ENCODE results near the gene GRID1. TPM values are rescaled to one million over a fixed set of nuclear protein-coding genes. Genes with fewer than 3 reads are reported as not detected.

Gene GRID1
- total RNA-seq, 2 donors from 2014 or later = 0.37 to 0.67 TPM

GRCh38 chr10:85857305-85857704 is 509.3 kb downstream of the GRID1 start:
- no peak for TF ChIP-seq CTCF (IDR thresholded peaks at IDR 0.05)
- no peaks in the 10 kb centered on the region for H3K4me1 ChIP-seq
- no peak for DNase-seq (ENCODE audit: low spot score)
- no peaks in the 10 kb centered on the region for H3K36me3 ChIP-seq
- no peak overlapping the region for H3K4me3 ChIP-seq
- H3K9me3 ChIP-seq = no peaks in the 10 kb centered on the region
- no peak overlapping the region for H3K27ac ChIP-seq
- no peaks in the 10 kb centered on the region for H3K27me3 ChIP-seq

GRCh38 chr10:85851934-85852333 is 514.7 kb downstream of the GRID1 start:
- H3K36me3 ChIP-seq = no peaks in the 10 kb centered on the region
- DNase-seq (ENCODE audit: low spot score) = no peak
- no peak for TF ChIP-seq CTCF (IDR thresholded peaks at IDR 0.05)
- H3K27ac ChIP-seq = no peak overlapping the region
- H3K4me1 ChIP-seq = no peaks in the 10 kb centered on the region
- H3K4me3 ChIP-seq = no peak overlapping the region
- peaks cover 0 to 7% of the 10 kb centered on the region in 2 donors for H3K9me3 ChIP-seq
- no peaks in the 10 kb centered on the region for H3K27me3 ChIP-seq

- DNase-seq (ENCODE audit: low spot score) = no peak
- Histone ChIP-seq H3K4me3 (no peak overlapping the region), H3K4me1 (no peaks in the 10 kb centered on the region), H3K36me3 (no peaks in the 10 kb centered on the region), H3K27me3 (no peaks in the 10 kb centered on the region), H3K27ac (no peak overlapping the region), H3K9me3 (peaks cover 0 to 7% of the 10 kb centered on the region in 2 donors)
- no peak for TF ChIP-seq CTCF (IDR thresholded peaks at IDR 0.05)
Measured at GRCh38 chr10:85851325-85851724, 515.3 kb downstream of the GRID1 start.

GRCh38 chr10:85850736-85851135 is 515.9 kb downstream of the GRID1 start:
- H3K4me1 ChIP-seq = no peaks in the 10 kb centered on the region
- H3K27me3 ChIP-seq = no peaks in the 10 kb centered on the region
- DNase-seq (ENCODE audit: low spot score) = no peak
- peaks cover 0 to 7% of the 10 kb centered on the region in 2 donors for H3K9me3 ChIP-seq
- no peak overlapping the region for H3K27ac ChIP-seq
- TF ChIP-seq CTCF (IDR thresholded peaks at IDR 0.05) = no peak
- no peak overlapping the region for H3K4me3 ChIP-seq
- H3K36me3 ChIP-seq = no peaks in the 10 kb centered on the region

GRCh38 chr10:85849315-85849714 is 517.3 kb downstream of the GRID1 start:
- no peak for TF ChIP-seq CTCF (IDR thresholded peaks at IDR 0.05)
- Histone ChIP-seq H3K4me3 (no peak overlapping the region), H3K36me3 (no peaks in the 10 kb centered on the region), H3K27ac (no peak overlapping the region), H3K9me3 (peaks cover 0 to 7% of the 10 kb centered on the region in 2 donors), H3K27me3 (no peaks in the 10 kb centered on the region), H3K4me1 (no peaks in the 10 kb centered on the region)
- DNase-seq (ENCODE audit: low spot score) = no peak

GRCh38 chr10:85848756-85849155 is 517.8 kb downstream of the GRID1 start:
- Histone ChIP-seq H3K4me1 (no peaks in the 10 kb centered on the region), H3K27ac (no peak overlapping the region), H3K27me3 (no peaks in the 10 kb centered on the region), H3K4me3 (no peak overlapping the region), H3K36me3 (no peaks in the 10 kb centered on the region), H3K9me3 (peaks cover 0 to 7% of the 10 kb centered on the region in 2 donors)
- no peak for TF ChIP-seq CTCF (IDR thresholded peaks at IDR 0.05)
- no peak for DNase-seq (ENCODE audit: low spot score)
